PC-3 (cell line): ENCODE results near the gene BIRC5. TPM values are rescaled to one million over a fixed set of nuclear protein-coding genes. Genes with fewer than 3 reads are reported as not detected.

ENCODE experiments used
- ATAC-seq: fragments of 200-7000 bp; cut with Tn5 transposase; 2 replicates; pipeline ENCODE4 v1.9.1; 2020; ENCODE audit warnings: mild to moderate bottlenecking, moderate library complexity
- BruUV-seq: library from RNA; stranded (reverse); fragments of 400-500 nt; replicated peaks from 2 replicates; lab custom pipeline; 2021; lab: Mats Ljungman, UMichigan
- CTCF ChIA-PET: fragments of 300-600 bp; sonication (Branson Sonifier 250); formaldehyde crosslinking; loops from one replicate; lab custom pipeline; 2022; ENCODE audit warnings: antibody characterized with exemption; lab: Charles Lee
- POLR2A ChIA-PET: fragments of 300-600 bp; sonication (Branson Sonifier 250); formaldehyde crosslinking; loops from one replicate; lab custom pipeline; 2022; ENCODE audit warnings: antibody characterized with exemption; ENCODE audit not compliant: unreplicated experiment; lab: Charles Lee
- DNase-seq: peaks from one replicate; pipeline ENCODE4 v3.0.0-alpha.2; 2015
- H2AFZ ChIP-seq: fragments of 300-600 bp; sonication (generic); 2 replicates; pipeline ENCODE4 v1.6.0; 2016; ENCODE audit warnings: antibody characterized with exemption, low read length
- H3F3A ChIP-seq: fragments of 300-600 bp; sonication (generic); one replicate; pipeline ENCODE4 v1.6.0; 2017; ENCODE audit warnings: antibody characterized with exemption, low read length, control low read depth, mild to moderate bottlenecking; ENCODE audit not compliant: unreplicated experiment
- H3K27ac ChIP-seq: fragments of 300-600 bp; sonication (generic); 2 replicates; pipeline ENCODE4 v1.5.1; 2016; ENCODE audit warnings: mild to moderate bottlenecking, low read length
- H3K27me3 ChIP-seq: fragments of 300-600 bp; sonication (generic); 2 replicates; pipeline ENCODE4 v1.6.1; 2016; ENCODE audit warnings: low read length, mixed read lengths
- H3K36me3 ChIP-seq: fragments of 300-600 bp; sonication (generic); 2 replicates; pipeline ENCODE4 v1.6.1; 2016; ENCODE audit warnings: low read depth, mixed run types, low read length, mixed read lengths
- H3K4me1 ChIP-seq: fragments of 300-600 bp; sonication (generic); 2 replicates; pipeline ENCODE4 v1.5.1; 2016; ENCODE audit warnings: low read length; ENCODE audit not compliant: insufficient read depth
- H3K4me2 ChIP-seq: fragments of 300-600 bp; sonication (generic); 2 replicates; pipeline ENCODE4 v1.6.0; 2016; ENCODE audit warnings: low read length
- H3K4me3 ChIP-seq: fragments of 300-600 bp; sonication (generic); 2 replicates; pipeline ENCODE4 v1.5.1; 2016; ENCODE audit warnings: mild to moderate bottlenecking, low read length, mixed read lengths
- H3K79me2 ChIP-seq: fragments of 300-600 bp; sonication (generic); 2 replicates; pipeline ENCODE4 v1.6.1; 2017; ENCODE audit warnings: low read length, mixed read lengths
- H3K9ac ChIP-seq: fragments of 300-600 bp; sonication (generic); 2 replicates; pipeline ENCODE4 v1.6.0; 2016; ENCODE audit warnings: mild to moderate bottlenecking, low read length
- H3K9me2 ChIP-seq: fragments of 300-600 bp; sonication (generic); replicated peaks from 2 replicates; pipeline ENCODE4 v1.6.1; 2016; ENCODE audit warnings: mixed run types, low read length, mixed read lengths
- H3K9me3 ChIP-seq: fragments of 300-600 bp; sonication (generic); 2 replicates; pipeline ENCODE4 v1.6.1; 2016; ENCODE audit warnings: low read length, mixed read lengths
- H4K20me1 ChIP-seq: fragments of 300-600 bp; sonication (generic); 2 replicates; pipeline ENCODE4 v1.6.1; 2016; ENCODE audit warnings: low read length, mixed read lengths
- EZH2 ChIP-seq: fragments of 300-600 bp; sonication (generic); IDR thresholded peaks from one replicate; pipeline ENCODE4 v1.6.1; 2017; ENCODE audit warnings: antibody characterized with exemption, mild to moderate bottlenecking, low read length; ENCODE audit not compliant: unreplicated experiment
- EZH2phosphoT487 ChIP-seq: fragments of 300-600 bp; sonication (generic); IDR thresholded peaks from 2 replicates; pipeline ENCODE4 v1.6.1; 2018; ENCODE audit warnings: mild to moderate bottlenecking, antibody characterized with exemption, low read length, borderline replicate concordance
- intact Hi-C: fragments of 100-400 bp; cut with micrococcal nuclease; formaldehyde crosslinking; loops from 2 replicates; pipeline ENCODE4 v1.9.0; 2023
- total RNA-seq: library from RNA; depleted of rRNA; stranded (reverse); fragments of >200 nt; gene quantifications from 2 replicates; pipeline ENCODE4 v1.2.3, GENCODE V29; 2014
- TF ChIP-seq, protein P1 (sequence below): fragments of 300-600 bp; sonication (generic); conservative IDR thresholded peaks from 2 replicates; pipeline ENCODE4 v1.5.1; 2017; ENCODE audit warnings: antibody characterized with exemption, low read depth, mild to moderate bottlenecking, low read length

Gene BIRC5
- total RNA-seq, 1 experiment from 2014 or later, result 304 TPM

DNA sequence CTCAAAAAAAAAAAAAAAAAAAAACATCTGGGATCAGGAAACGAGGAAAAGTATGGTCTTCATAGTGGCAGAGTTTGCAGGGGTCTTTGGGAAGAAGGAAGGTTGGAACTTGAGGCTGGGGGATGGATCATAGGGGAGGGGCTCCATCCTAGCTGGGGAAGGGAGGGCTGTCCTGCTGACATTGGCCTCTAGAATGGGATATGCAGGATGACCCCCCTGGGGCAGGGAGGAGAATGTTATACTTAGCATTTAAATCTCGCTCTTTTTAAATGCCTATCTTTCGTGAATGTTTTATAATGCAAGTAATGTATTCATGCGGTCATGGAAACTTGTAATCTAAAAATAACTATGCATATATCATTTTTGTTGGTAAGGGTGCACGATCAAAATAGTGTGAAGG, 50.5 kb downstream of the BIRC5 start:
- TF ChIP-seq EZH2phosphoT487 (no peak), EZH2 (no peak)
- TF ChIP-seq, protein P1, sequence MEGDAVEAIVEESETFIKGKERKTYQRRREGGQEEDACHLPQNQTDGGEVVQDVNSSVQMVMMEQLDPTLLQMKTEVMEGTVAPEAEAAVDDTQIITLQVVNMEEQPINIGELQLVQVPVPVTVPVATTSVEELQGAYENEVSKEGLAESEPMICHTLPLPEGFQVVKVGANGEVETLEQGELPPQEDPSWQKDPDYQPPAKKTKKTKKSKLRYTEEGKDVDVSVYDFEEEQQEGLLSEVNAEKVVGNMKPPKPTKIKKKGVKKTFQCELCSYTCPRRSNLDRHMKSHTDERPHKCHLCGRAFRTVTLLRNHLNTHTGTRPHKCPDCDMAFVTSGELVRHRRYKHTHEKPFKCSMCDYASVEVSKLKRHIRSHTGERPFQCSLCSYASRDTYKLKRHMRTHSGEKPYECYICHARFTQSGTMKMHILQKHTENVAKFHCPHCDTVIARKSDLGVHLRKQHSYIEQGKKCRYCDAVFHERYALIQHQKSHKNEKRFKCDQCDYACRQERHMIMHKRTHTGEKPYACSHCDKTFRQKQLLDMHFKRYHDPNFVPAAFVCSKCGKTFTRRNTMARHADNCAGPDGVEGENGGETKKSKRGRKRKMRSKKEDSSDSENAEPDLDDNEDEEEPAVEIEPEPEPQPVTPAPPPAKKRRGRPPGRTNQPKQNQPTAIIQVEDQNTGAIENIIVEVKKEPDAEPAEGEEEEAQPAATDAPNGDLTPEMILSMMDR, result no peak
- Histone ChIP-seq H3F3A (no peaks in the 10 kb centered on the region), H3K27me3 (0 out of 2 replicates have a peak, but pooled peaks cover 4% of the 10 kb centered on the region), H3K36me3 (no peaks in the 10 kb centered on the region), H3K9me3 (no peaks in the 10 kb centered on the region), H3K4me1 (no peaks in the 10 kb centered on the region), H3K27ac (no peak overlapping the region), H3K79me2 (no peaks in the 10 kb centered on the region), H3K9ac (no peak overlapping the region), H3K4me3 (no peak overlapping the region), H2AFZ (no peak overlapping the region), H3K4me2 (no peak overlapping the region), H3K9me2 (no peaks in the 10 kb centered on the region), H4K20me1 (no peaks in the 10 kb centered on the region)
- no TSS peak for BruUV-seq
- ChIA-PET CTCF (no interaction called here), POLR2A (no interaction called here)
- intact Hi-C loops, result no loop called here
- ATAC-seq (no peak), DNase-seq (no peak)

DNA sequence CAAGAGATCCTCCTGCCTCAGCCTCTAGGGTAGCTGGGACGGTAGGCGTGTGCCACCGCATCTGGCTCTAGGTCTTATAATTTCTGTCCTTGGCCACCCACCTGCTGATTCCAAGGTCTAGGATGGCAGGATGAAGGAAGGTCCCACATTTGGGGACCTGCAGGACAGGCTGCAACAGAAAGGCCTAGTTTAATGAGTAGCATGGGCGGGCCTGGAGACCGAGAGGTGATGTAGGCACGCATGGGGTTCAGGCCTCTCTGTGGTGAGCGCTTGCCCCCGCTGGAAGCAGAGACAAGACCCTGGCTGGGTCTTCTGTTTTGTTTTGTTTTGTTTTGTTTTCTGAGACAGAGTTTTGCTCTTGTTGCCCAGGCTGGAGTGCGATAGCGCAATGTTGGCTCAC, 51.1 kb downstream of the BIRC5 start:
- H2AFZ ChIP-seq, result no peak overlapping the region
- DNase-seq (no peak), ATAC-seq (no peak)
- no peaks in the 10 kb centered on the region for H3K79me2 ChIP-seq
- no peaks in the 10 kb centered on the region for H3F3A ChIP-seq
- H3K9me2 ChIP-seq, result no peaks in the 10 kb centered on the region
- H4K20me1 ChIP-seq, result no peaks in the 10 kb centered on the region
- H3K9ac ChIP-seq, result no peak overlapping the region
- H3K4me3 ChIP-seq, result no peak overlapping the region
- H3K36me3 ChIP-seq, result no peaks in the 10 kb centered on the region
- no peak overlapping the region for H3K27ac ChIP-seq
- ChIA-PET POLR2A (no interaction called here), CTCF (no interaction called here)
- H3K9me3 ChIP-seq, result no peaks in the 10 kb centered on the region
- 0 out of 2 replicates have a peak, but pooled peaks cover 4% of the 10 kb centered on the region for H3K27me3 ChIP-seq
- no peak overlapping the region for H3K4me2 ChIP-seq
- no peaks in the 10 kb centered on the region for H3K4me1 ChIP-seq
- BruUV-seq, result no TSS peak
- intact Hi-C loops, result no loop called here
- TF ChIP-seq, protein P1, result no peak
- TF ChIP-seq EZH2 (no peak), EZH2phosphoT487 (no peak)

DNA sequence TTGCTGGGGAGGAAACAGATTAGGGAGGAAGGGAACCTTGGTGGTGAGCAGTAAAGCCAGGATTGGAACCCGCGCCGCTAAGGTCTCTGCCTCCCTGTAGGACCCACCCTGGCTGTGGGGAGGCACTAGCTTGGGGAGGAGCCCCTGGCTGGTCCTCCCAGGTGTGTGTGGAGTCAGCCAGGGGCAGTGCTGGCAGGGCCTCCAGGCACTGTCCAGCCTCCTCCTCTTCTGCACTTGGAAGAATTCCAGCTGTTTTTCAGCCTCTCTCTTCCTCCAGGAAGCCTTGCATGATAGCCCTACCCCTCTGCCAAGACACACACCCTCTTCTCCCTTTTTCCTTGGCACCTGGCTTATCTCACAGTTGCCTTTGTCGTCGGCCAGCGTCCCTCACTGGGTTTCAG, 52.2 kb downstream of the BIRC5 start:
- no TSS peak for BruUV-seq

More for the DNA sequence above, 52.2 kb downstream of the BIRC5 start:
- Histone ChIP-seq H2AFZ (no peak overlapping the region), H3K27me3 (0 out of 2 replicates have a peak, but pooled peaks cover 4% of the 10 kb centered on the region), H3K27ac (no peak overlapping the region), H3K4me2 (no peak overlapping the region), H3K79me2 (no peaks in the 10 kb centered on the region), H4K20me1 (no peaks in the 10 kb centered on the region), H3K4me3 (no peak overlapping the region), H3F3A (no peaks in the 10 kb centered on the region), H3K9me2 (no peaks in the 10 kb centered on the region), H3K9me3 (no peaks in the 10 kb centered on the region), H3K36me3 (no peaks in the 10 kb centered on the region), H3K4me1 (no peaks in the 10 kb centered on the region), H3K9ac (no peak overlapping the region)
- TF ChIP-seq EZH2phosphoT487 (no peak), EZH2 (no peak)
- TF ChIP-seq, protein P1, result no peak
- CTCF ChIA-PET, result no interaction called here
- POLR2A ChIA-PET, result no interaction called here
- no peak for ATAC-seq
- intact Hi-C loops, result no loop called here
- no peak for DNase-seq
